Mesenchymal stem cell (in vitro differentiated cells and primary cell): ENCODE measurements around the gene PRKCD.

Experiments
- DNase-seq: peaks from one replicate; pipeline ENCODE4 v3.0.0-alpha.2; 2013
- H2AFZ ChIP-seq: one replicate; pipeline ENCODE4 v1.6.1; 2013; ENCODE audit warnings: low read depth, mild to moderate bottlenecking, control low read depth, inconsistent platforms, low read length, moderate library complexity
- H2AK5ac ChIP-seq: 2 replicates; pipeline ENCODE4 v1.6.1; 2013; ENCODE audit warnings: low read length, moderate library complexity, mild to moderate bottlenecking, inconsistent platforms; ENCODE audit not compliant: severe bottlenecking
- H2BK120ac ChIP-seq: one replicate; pipeline ENCODE4 v1.6.1; 2013; ENCODE audit warnings: low read depth, mild to moderate bottlenecking, inconsistent platforms, low read length, moderate library complexity
- H2BK12ac ChIP-seq, 2 experiments: one replicate each; pipeline ENCODE4 v1.6.1; 2013; ENCODE audit warnings: inconsistent platforms in 2 of 2, low read length in 2 of 2, mild to moderate bottlenecking in 2 of 2, moderate library complexity in 2 of 2, control low read depth in 1 of 2
- H2BK15ac ChIP-seq: one replicate; pipeline ENCODE4 v1.6.1; 2013; ENCODE audit warnings: mild to moderate bottlenecking, low read depth, inconsistent platforms; ENCODE audit not compliant: poor library complexity, severe bottlenecking
- H2BK5ac ChIP-seq: 2 replicates; pipeline ENCODE4 v1.6.1; 2013; ENCODE audit warnings: low read depth, mild to moderate bottlenecking, low read length, control low read depth, inconsistent platforms; ENCODE audit not compliant: poor library complexity, severe bottlenecking
- H3K14ac ChIP-seq, 2 experiments: one replicate each; pipeline ENCODE4 v1.6.1; 2013; ENCODE audit warnings: inconsistent platforms in 2 of 2, low read length in 2 of 2, control low read depth in 1 of 2, mild to moderate bottlenecking in 1 of 2, moderate library complexity in 1 of 2
- H3K18ac ChIP-seq, 2 experiments: one replicate each; pipeline ENCODE4 v1.6.1; 2013; ENCODE audit warnings: inconsistent platforms in 2 of 2, low read length in 2 of 2, control low read depth in 1 of 2, low read depth in 1 of 2, mild to moderate bottlenecking in 1 of 2
- H3K23ac ChIP-seq, 2 experiments: one replicate each; pipeline ENCODE4 v1.6.1; 2013; ENCODE audit warnings: inconsistent platforms in 2 of 2, low read length in 2 of 2, mild to moderate bottlenecking in 2 of 2, moderate library complexity in 2 of 2, control low read depth in 1 of 2
- H3K27ac ChIP-seq: 2 replicates; pipeline ENCODE4 v1.5.1; 2013; ENCODE audit warnings: mild to moderate bottlenecking, moderate library complexity, low read length, control low read depth, inconsistent platforms; ENCODE audit not compliant: poor library complexity, severe bottlenecking
- H3K27me3 ChIP-seq, 2 experiments: 2 replicates each; pipeline versions ENCODE4 v1.6.1 to v1.7.0; 2013; ENCODE audit warnings: low read length in 2 of 2, mild to moderate bottlenecking in 2 of 2, moderate library complexity in 2 of 2, control low read depth in 1 of 2, inconsistent platforms in 1 of 2; ENCODE audit not compliant: control insufficient read depth in 1 of 2, insufficient read depth in 1 of 2
- H3K36me3 ChIP-seq, 2 experiments: 2 replicates each; pipeline versions ENCODE4 v1.6.1 to v1.7.0; 2013; ENCODE audit warnings: low read length in 2 of 2, control low read depth in 1 of 2, inconsistent platforms in 1 of 2, low read depth in 1 of 2, mild to moderate bottlenecking in 1 of 2; ENCODE audit not compliant: insufficient read depth in 2 of 2, control insufficient read depth in 1 of 2
- H3K4ac ChIP-seq, 2 experiments: one replicate each; pipeline ENCODE4 v1.6.1; 2013; ENCODE audit warnings: inconsistent platforms in 2 of 2, low read length in 2 of 2, mild to moderate bottlenecking in 2 of 2, moderate library complexity in 2 of 2, control low read depth in 1 of 2, low read depth in 1 of 2
- H3K4me1 ChIP-seq: 2 replicates; pipeline ENCODE4 v1.6.1; 2013; ENCODE audit warnings: low read depth, low read length, control low read depth; ENCODE audit not compliant: control insufficient read depth, insufficient read depth
- H3K4me2 ChIP-seq: 2 replicates; pipeline ENCODE4 v1.6.1; 2013; ENCODE audit warnings: low read length, mild to moderate bottlenecking, inconsistent platforms; ENCODE audit not compliant: poor library complexity, severe bottlenecking
- H3K4me3 ChIP-seq, 2 experiments: 2 replicates each; pipeline versions ENCODE4 v1.5.1 to v1.7.0; 2013; ENCODE audit warnings: low read length in 2 of 2, mild to moderate bottlenecking in 2 of 2, control low read depth in 1 of 2, low read depth in 1 of 2; ENCODE audit not compliant: insufficient read depth in 1 of 2
- H3K79me1 ChIP-seq: replicated peaks from 2 replicates; pipeline ENCODE4 v1.6.1; 2013; ENCODE audit warnings: mild to moderate bottlenecking, control low read depth, low read length, inconsistent platforms; ENCODE audit not compliant: poor library complexity, severe bottlenecking
- H3K9ac ChIP-seq: 2 replicates; pipeline ENCODE4 v1.7.0; 2013; ENCODE audit warnings: mild to moderate bottlenecking, low read length, moderate library complexity
- H3K9me3 ChIP-seq: 2 replicates; pipeline ENCODE4 v1.7.0; 2013; ENCODE audit warnings: mild to moderate bottlenecking, low read length; ENCODE audit not compliant: control insufficient read depth
- H4K8ac ChIP-seq: one replicate; pipeline ENCODE4 v1.6.1; 2013; ENCODE audit warnings: inconsistent platforms, mild to moderate bottlenecking, low read length, moderate library complexity
- H4K91ac ChIP-seq: one replicate; pipeline ENCODE4 v1.6.1; 2013; ENCODE audit warnings: mild to moderate bottlenecking, low read length, inconsistent platforms
- WGBS: methylation state at CpG from one replicate; pipeline ENCODE4 v1.1.7; 2013; ENCODE audit warnings: mixed read lengths; 5-methylcytosine and 5-hydroxymethylcytosine counted together

The PRKCD gene

DNA sequence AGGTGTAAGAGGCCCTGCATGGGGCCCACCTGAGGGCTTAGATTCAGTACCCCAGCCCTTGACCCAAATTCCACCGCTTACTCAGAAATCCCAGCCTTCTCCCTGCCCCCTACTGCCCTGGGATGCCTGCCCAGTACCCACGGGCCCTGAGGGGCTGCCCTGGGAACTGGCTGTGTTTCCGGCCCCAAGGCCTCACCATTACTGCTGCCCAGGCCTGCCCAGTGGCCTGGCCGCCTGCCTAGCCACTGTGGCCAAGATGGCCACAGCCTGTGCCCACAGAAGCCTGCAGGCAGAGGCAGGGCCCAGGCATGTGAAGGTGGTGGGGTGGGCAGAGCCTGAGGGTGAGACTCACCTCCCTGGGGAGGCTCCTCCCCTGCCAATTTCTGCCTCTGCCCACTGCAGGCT, 6.1 kb upstream of the PRKCD start:
- H3K4me2 ChIP-seq = no peak overlapping the region
- H2AK5ac ChIP-seq = no peak overlapping the region
- no peak overlapping the region for H4K8ac ChIP-seq
- no peak overlapping the region for H2AFZ ChIP-seq
- no peak overlapping the region for H2BK120ac ChIP-seq
- H3K14ac ChIP-seq = no peak overlapping the region
- H3K4me1 ChIP-seq = peaks cover 12% of the 10 kb centered on the region
- no peak for DNase-seq
- no peak overlapping the region for H3K27ac ChIP-seq
- H4K91ac ChIP-seq = no peak overlapping the region
- no peak overlapping the region for H3K9ac ChIP-seq
- no peak overlapping the region for H3K23ac ChIP-seq
- no peak overlapping the region for H2BK5ac ChIP-seq
- no peak overlapping the region for H3K4me3 ChIP-seq
- H3K79me1 ChIP-seq = peaks cover under 1% of the 10 kb centered on the region
- peaks cover 42 to 47% of the 10 kb centered on the region in 2 experiments for H3K27me3 ChIP-seq
- H3K18ac ChIP-seq = no peak overlapping the region
- H3K36me3 ChIP-seq = no peaks in the 10 kb centered on the region
- no peaks in the 10 kb centered on the region for H3K9me3 ChIP-seq
- no peak overlapping the region for H2BK15ac ChIP-seq
- no peak overlapping the region for H2BK12ac ChIP-seq
- WGBS = 83% methylated on average over 4 of the region's 4 CpGs
- no peak overlapping the region for H3K4ac ChIP-seq

- Histone ChIP-seq H2BK12ac (no peak overlapping the region), H4K91ac (no peak overlapping the region), H4K8ac (no peak overlapping the region), H3K27me3 (peaks cover 42 to 47% of the 10 kb centered on the region in 2 experiments), H3K9ac (no peak overlapping the region), H3K4me1 (peaks cover 20% of the 10 kb centered on the region), H3K4me2 (no peak overlapping the region), H3K9me3 (no peaks in the 10 kb centered on the region), H2BK15ac (no peak overlapping the region), H2AK5ac (no peak overlapping the region), H2AFZ (no peak overlapping the region), H3K23ac (no peak overlapping the region), H3K79me1 (peaks cover 2% of the 10 kb centered on the region), H3K4me3 (no peak overlapping the region), H2BK5ac (no peak overlapping the region), H3K36me3 (no peaks in the 10 kb centered on the region), H3K4ac (no peak overlapping the region), H3K18ac (no peak overlapping the region), H2BK120ac (no peak overlapping the region), H3K14ac (no peak overlapping the region), H3K27ac (no peak overlapping the region)
- no peak for DNase-seq
- 93% methylated on average over 5 of the region's 6 CpGs for WGBS
Observed at GRCh38 chr3:53155760-53156159, 5.2 kb upstream of the PRKCD start.

DNA sequence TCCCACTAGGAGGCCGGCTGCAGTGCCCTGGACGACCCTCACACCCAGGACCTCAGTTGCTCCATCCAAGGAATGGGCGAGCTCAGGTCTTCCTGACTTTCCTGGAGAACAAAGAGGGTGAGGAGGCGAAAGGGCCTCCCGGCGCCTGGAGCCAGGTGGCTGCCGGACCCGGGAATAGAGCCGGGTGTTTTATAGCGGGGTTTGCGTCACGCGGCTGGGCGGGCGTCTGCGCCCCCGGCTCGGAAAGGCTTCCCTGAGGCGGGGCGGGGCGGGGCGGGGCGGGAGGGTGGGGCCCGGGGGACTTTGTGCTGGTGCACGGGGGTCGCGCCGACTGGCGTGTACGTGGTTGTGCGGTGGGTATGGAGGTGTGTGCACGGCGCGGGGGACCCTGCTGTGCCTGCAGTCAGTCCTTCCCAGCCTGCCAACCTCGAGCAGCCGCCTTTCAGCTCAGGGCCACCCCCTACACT, 4.6 kb upstream of the PRKCD start:
- Histone ChIP-seq H2BK15ac (no peak overlapping the region), H2AFZ (no peak overlapping the region), H3K18ac (no peak overlapping the region), H3K36me3 (no peaks in the 10 kb centered on the region), H4K91ac (no peak overlapping the region), H2BK120ac (no peak overlapping the region), H2BK12ac (no peak overlapping the region), H3K9ac (no peak overlapping the region), H3K4me2 (peak overlapping the region; percentile 31), H2BK5ac (no peak overlapping the region), H3K23ac (no peak overlapping the region), H2AK5ac (no peak overlapping the region), H3K4me3 (no peak overlapping the region), H3K79me1 (peaks cover 3% of the 10 kb centered on the region), H3K4ac (no peak overlapping the region), H3K9me3 (no peaks in the 10 kb centered on the region), H3K4me1 (peaks cover 21% of the 10 kb centered on the region), H3K27me3 (peaks cover 42 to 47% of the 10 kb centered on the region in 2 experiments), H4K8ac (no peak overlapping the region), H3K14ac (no peak overlapping the region), H3K27ac (no peak overlapping the region)
- WGBS = 33% methylated on average over 3 of the region's 36 CpGs
- no peak for DNase-seq

- H3K4me2 ChIP-seq = no peak overlapping the region
- H3K18ac ChIP-seq = no peak overlapping the region
- H3K14ac ChIP-seq = no peak overlapping the region
- H3K36me3 ChIP-seq = peaks cover 0 to 3% of the 10 kb centered on the region in 2 experiments
- H3K27ac ChIP-seq = no peak overlapping the region
- no peak overlapping the region for H3K4ac ChIP-seq
- H3K9me3 ChIP-seq = no peaks in the 10 kb centered on the region
- H3K9ac ChIP-seq = no peak overlapping the region
- no peak overlapping the region for H2BK5ac ChIP-seq
- H2BK15ac ChIP-seq = no peak overlapping the region
- peaks cover 31% of the 10 kb centered on the region for H3K4me1 ChIP-seq
- peaks cover 5% of the 10 kb centered on the region for H3K79me1 ChIP-seq
- no peak overlapping the region for H4K8ac ChIP-seq
- H2BK120ac ChIP-seq = no peak overlapping the region
- no peak overlapping the region for H2AK5ac ChIP-seq
- H4K91ac ChIP-seq = no peak overlapping the region
- no peak overlapping the region for H3K23ac ChIP-seq
- peaks cover 33 to 41% of the 10 kb centered on the region in 2 experiments for H3K27me3 ChIP-seq
- no peak overlapping the region for H2BK12ac ChIP-seq
- no peak overlapping the region for H3K4me3 ChIP-seq
- no peak overlapping the region for H2AFZ ChIP-seq
- DNase-seq = no peak
- WGBS = 84% methylated on average over 3 of the region's 3 CpGs
Observed at GRCh38 chr3:53157974-53158580, 2.9 kb upstream of the PRKCD start.
